ENCODE data around the gene HIP1R.
A peak's percentile ranks its signal among the peaks of the same experiment; 100 is the strongest.

Gene HIP1R

GRCh38 chr12:122860854-122861586 lies 25.8 kb downstream of the HIP1R start:
- no peak for DNase-seq

- no peak for DNase-seq
Measured at GRCh38 chr12:122861587-122861970, 26.3 kb downstream of the HIP1R start.

DNA sequence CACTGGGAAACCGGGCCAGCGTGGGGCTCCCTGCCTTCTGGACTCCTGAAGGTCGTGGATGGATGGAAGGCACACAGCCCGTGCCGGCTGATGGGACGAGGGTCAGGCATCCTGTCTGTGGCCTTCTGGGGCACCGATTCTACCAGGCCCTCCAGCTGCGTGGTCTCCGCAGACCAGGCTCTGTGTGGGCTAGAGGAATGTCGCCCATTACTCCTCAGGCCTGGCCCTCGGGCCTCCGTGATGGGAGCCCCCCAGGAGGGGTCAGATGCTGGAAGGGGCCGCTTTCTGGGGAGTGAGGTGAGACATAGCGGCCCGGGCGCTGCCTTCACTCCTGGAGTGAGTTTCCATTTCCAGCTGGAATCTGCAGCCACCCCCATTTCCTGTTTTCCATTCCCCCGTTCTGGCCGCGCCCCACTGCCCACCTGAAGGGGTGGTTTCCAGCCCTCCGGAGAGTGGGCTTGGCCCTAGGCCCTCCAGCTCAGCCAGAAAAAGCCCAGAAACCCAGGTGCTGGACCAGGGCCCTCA lies 26.9 kb downstream of the HIP1R start:
- no peak for DNase-seq

GRCh38 chr12:122862872-122863701 lies 27.8 kb downstream of the HIP1R start:
- DNase-seq = no peak

DNA sequence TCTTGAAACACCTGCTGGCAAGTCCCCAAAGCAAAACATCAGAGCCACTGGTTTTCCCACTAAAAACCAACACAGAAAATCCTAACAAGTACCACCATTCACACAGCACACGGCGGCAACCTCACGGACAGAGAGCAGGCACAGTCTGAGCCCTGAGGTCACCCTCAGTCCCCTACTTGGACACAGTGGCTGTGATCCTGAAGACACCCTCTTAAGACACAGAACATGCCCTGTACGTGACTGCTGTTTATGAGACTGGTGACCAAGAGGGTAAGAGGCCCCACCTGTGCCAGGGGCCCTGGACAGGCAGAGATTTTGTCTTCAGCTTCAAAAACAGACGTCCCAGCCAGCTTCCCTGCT lies 29.6 kb downstream of the HIP1R start:
- DNase-seq = no peak

GRCh38 chr12:122865268-122866231 lies 30.3 kb downstream of the HIP1R start:
- peak; percentile 26 for DNase-seq

GRCh38 chr12:122866379-122866778 lies 31.1 kb downstream of the HIP1R start:
- DNase-seq = peak; percentile 13

- DNase-seq = peak; percentile 15
Measured at GRCh38 chr12:122866950-122867607, 31.8 kb downstream of the HIP1R start.

GRCh38 chr12:122867691-122868461 lies 32.6 kb downstream of the HIP1R start:
- DNase-seq = peak; percentile 24

GRCh38 chr12:122868471-122869177 lies 33.4 kb downstream of the HIP1R start:
- peak; percentile 13 for DNase-seq

- peak; percentile 12 for DNase-seq
Measured at GRCh38 chr12:122869207-122869973, 34.1 kb downstream of the HIP1R start.

GRCh38 chr12:122870163-122870842 lies 35.0 kb downstream of the HIP1R start:
- peak; percentile 10 for DNase-seq

DNA sequence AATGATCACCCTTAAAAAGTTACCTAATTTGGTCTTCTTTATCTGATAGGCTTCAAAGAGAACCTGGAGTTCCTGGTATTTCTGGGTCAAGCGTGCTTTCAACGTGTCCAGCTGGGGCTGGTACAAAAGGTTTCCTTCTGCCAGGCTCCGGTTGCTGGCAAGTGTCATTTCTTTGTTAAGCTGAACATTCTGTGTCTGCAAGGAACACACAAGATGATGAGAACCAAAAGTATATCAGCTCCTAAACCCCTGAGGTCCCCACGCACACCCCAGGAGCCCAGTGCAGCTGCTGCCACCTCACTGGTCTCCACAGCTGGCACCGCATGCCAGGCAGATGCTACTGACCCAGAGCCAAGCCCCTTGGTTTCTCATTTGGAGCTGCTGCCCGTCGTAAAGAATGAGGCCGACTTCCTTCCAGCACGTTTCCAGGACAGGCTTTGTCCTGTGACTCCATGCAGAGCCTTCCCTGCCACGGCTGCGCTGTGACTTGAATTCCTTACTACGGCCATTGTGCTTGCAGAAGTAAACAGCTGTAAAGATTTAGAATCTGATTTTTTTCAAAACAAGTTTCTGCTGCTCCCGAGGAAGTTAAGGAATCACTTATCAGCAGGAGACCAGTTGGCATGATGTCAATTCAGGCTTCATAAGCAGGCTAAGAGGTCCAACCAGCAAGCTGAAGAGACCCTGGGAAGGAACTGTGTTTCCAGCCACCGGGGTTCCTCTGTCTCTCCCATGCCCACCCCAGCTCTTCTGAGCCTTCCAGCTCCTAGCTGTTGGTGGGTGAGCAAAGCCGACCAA lies 35.8 kb downstream of the HIP1R start:
- peak; percentile 16 for DNase-seq

DNA sequence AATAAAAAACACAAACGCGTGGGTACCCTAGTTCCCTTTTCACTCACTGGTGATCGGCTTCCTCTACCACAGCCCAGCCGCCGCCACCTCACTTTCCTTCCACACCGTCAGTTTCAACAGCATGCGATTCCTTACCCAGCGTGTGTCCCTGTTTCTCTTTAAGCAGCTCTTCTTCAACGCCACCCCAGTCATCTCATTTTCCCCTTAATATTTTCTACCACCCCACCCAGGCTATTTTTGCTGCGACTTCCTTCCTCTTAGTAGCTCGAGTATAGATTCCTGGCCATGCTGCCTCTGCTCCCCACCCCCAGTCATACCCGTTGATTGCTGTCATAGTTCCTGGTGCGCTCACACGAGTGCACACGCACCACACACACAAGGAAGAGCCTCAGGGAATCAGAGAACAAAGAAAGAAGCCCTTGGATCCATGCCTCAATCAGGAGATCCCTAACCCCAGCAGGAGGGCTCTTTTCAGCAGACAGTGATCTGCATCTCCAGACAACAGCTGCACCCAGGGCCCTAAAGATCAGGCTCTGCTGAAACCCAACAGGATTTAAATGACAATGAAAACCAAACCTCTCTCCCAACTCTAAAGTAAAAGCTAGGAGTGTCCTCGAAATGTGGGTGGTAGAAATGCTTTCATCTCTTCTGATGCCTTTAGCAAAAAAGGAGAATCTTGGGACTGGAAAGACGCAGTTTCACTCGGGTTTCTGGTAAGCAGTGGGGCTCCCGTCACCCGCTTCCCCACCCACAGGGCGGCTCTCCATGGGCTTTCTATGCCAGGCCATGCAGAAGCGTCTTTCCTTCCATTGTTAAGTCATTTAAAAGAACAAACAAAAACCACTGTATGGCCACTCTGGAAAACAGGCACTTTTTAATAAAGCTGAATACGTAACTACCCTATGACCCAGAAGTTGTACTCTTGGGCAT lies 36.9 kb downstream of the HIP1R start:
- peak; percentile 67 for DNase-seq

GRCh38 chr12:122872815-122873361 lies 37.6 kb downstream of the HIP1R start:
- DNase-seq = no peak

GRCh38 chr12:122873540-122873939 lies 38.3 kb downstream of the HIP1R start:
- peak; percentile 15 for DNase-seq

DNA sequence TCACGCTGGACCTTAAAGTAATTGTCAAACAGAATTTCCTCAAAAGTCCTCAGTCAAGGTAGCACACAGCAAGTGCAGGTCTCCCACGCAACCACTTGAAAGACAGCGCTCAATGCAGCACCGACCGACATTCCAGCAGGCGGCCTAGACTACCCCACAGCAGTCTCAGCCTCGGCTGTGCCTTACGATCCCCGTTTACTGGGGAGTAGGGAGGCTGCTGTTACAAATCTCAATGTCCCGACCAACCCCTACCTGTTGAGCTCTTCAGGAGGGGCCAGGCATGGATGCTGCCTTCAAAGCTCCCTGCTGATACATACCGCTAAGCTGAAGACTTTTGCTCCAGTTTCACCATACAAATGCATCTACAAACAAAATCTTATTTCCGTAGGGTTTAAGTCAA lies 38.8 kb downstream of the HIP1R start:
- DNase-seq = peak; percentile 27

Data from CD4-positive, alpha-beta T cell treated with Interleukin-15 for 1 hour (primary cell).